HEK293T (cell line): Measurements from ENCODE around the gene PHYKPL.

Experiments
- SP1 ChIP-seq: fragments of 450-650 bp; IDR thresholded peaks from 2 replicates; pipeline ENCODE4 v1.6.1; 2017
- TARDBP ChIP-seq: fragments of 450-650 bp; IDR thresholded peaks from 2 replicates; pipeline ENCODE4 v1.6.1; 2016

- TF ChIP-seq TARDBP: no peak
- TF ChIP-seq SP1: no peak
These were observed 8.6 kb upstream of the PHYKPL start for GRCh38 chr5:178241231-178241663.
